Liver (tissue), 9 donors: Measurements from ENCODE around the gene GPR132. TPM values are rescaled to one million over a fixed set of nuclear protein-coding genes. Genes with fewer than 3 reads are reported as not detected.

Experiments
- DNase-seq: peaks from one replicate; pipeline ENCODE4 v3.0.0-alpha.2; 2017; ENCODE audit warnings: low spot score
- H3K27ac ChIP-seq, 2 donors: one replicate each; pipeline ENCODE4 v1.7.0; 2013; ENCODE audit warnings: inconsistent platforms in 2 of 2, low read length in 2 of 2, control low read depth in 1 of 2, low read depth in 1 of 2, mild to moderate bottlenecking in 1 of 2
- H3K27me3 ChIP-seq, 4 donors: one replicate each; pipeline versions ENCODE4 v1.6.1 to v1.7.0; 2013; ENCODE audit warnings: low read length in 3 of 4, inconsistent platforms in 1 of 4, mild to moderate bottlenecking in 1 of 4, moderate library complexity in 1 of 4; ENCODE audit not compliant: control insufficient read depth in 4 of 4, insufficient read depth in 4 of 4
- H3K36me3 ChIP-seq, 4 donors: one replicate each; pipeline versions ENCODE4 v1.6.1 to v1.7.0; 2013; ENCODE audit warnings: low read length in 3 of 4, mild to moderate bottlenecking in 3 of 4, low read depth in 1 of 4, moderate library complexity in 1 of 4; ENCODE audit not compliant: control insufficient read depth in 4 of 4, insufficient read depth in 3 of 4
- H3K4me1 ChIP-seq, 4 donors: one replicate each; pipeline versions ENCODE4 v1.6.1 to v1.7.0; 2013; ENCODE audit warnings: low read length in 3 of 4, mild to moderate bottlenecking in 3 of 4, moderate library complexity in 1 of 4; ENCODE audit not compliant: control insufficient read depth in 4 of 4, insufficient read depth in 4 of 4
- H3K4me3 ChIP-seq, 3 donors: one replicate each; pipeline versions ENCODE4 v1.6.1 to v1.7.0; 2013; ENCODE audit warnings: low read length in 3 of 3, control low read depth in 1 of 3, low read depth in 1 of 3, mild to moderate bottlenecking in 1 of 3
- H3K9ac ChIP-seq, 2 donors: one replicate each; pipeline ENCODE4 v1.7.0; 2013; ENCODE audit warnings: low read length in 2 of 2, mild to moderate bottlenecking in 2 of 2, moderate library complexity in 2 of 2, control low read depth in 1 of 2, low read depth in 1 of 2
- H3K9me3 ChIP-seq, 4 donors: one replicate each; pipeline versions ENCODE4 v1.6.1 to v1.7.0; 2013; ENCODE audit warnings: low read length in 3 of 4; ENCODE audit not compliant: control insufficient read depth in 4 of 4
- FOXA2 ChIP-seq: IDR thresholded peaks from 2 replicates; pipeline ENCODE4 v1.6.1; 2016; ENCODE audit warnings: antibody characterized with exemption
- GABPA ChIP-seq, 2 donors: IDR thresholded peaks in 1 of 2; conservative IDR thresholded peaks in 1 of 2; 2 replicates each; pipeline ENCODE4 v1.6.1; 2016; ENCODE audit warnings: antibody characterized with exemption in 2 of 2, mild to moderate bottlenecking in 1 of 2, moderate library complexity in 1 of 2
- HNF4A ChIP-seq, 2 donors: conservative IDR thresholded peaks; 2 replicates each; pipeline ENCODE4 v1.6.1; 2016; ENCODE audit warnings: antibody characterized with exemption in 2 of 2, mild to moderate bottlenecking in 2 of 2
- HNF4G ChIP-seq: IDR thresholded peaks from 2 replicates; pipeline ENCODE4 v1.6.1; 2016; ENCODE audit warnings: antibody characterized with exemption
- NR2F2 ChIP-seq: IDR thresholded peaks from 2 replicates; pipeline ENCODE4 v1.6.1; 2016; ENCODE audit warnings: antibody characterized with exemption
- RXRA ChIP-seq, 2 donors: IDR thresholded peaks; 2 replicates each; pipeline ENCODE4 v1.6.1; 2017 to 2018; ENCODE audit warnings: antibody characterized with exemption in 2 of 2, mild to moderate bottlenecking in 1 of 2
- SP1 ChIP-seq: IDR thresholded peaks from 2 replicates; pipeline ENCODE4 v1.6.1; 2018; ENCODE audit warnings: antibody characterized with exemption, mild to moderate bottlenecking
- TAF1 ChIP-seq: conservative IDR thresholded peaks from 2 replicates; pipeline ENCODE4 v1.6.1; 2016; ENCODE audit warnings: antibody characterized with exemption, mild to moderate bottlenecking
- WGBS: extraction: QIAGEN DNeasy Blood & Tissue Kit; methylation state at CpG from one replicate; pipeline ENCODE4 v1.1.7; 2013; 5-methylcytosine and 5-hydroxymethylcytosine counted together
- polyA plus RNA-seq, 2 donors: library from polyadenylated mRNA; stranded (reverse) in 1 of 2; unstranded in 1 of 2; fragments of 200-250 nt in 1 of 2; fragments of >200 nt in 1 of 2; fragmentation: Nextera tagmentation in 1 of 2; extraction: Ambion mirVana in 1 of 2; gene quantifications; one replicate each; pipeline versions ENCODE4 v1.2.1 to v1.2.3, GENCODE V29; 2013 to 2015
- total RNA-seq, 2 donors: library from RNA; depleted of rRNA; stranded (reverse); fragments of >200 nt; gene quantifications; one replicate each; pipeline ENCODE4 v1.2.3, GENCODE V29; 2014
- TF ChIP-seq, protein P1 (sequence below): IDR thresholded peaks from 2 replicates; pipeline ENCODE4 v1.6.1; 2016; ENCODE audit warnings: antibody characterized with exemption, mild to moderate bottlenecking
- TF ChIP-seq, protein P2 (sequence below): IDR thresholded peaks from 2 replicates; pipeline ENCODE4 v1.6.1; 2016; ENCODE audit warnings: antibody characterized with exemption
- TF ChIP-seq, protein P3 (sequence below): fragments of 150-350 bp; IDR thresholded peaks from 2 replicates; pipeline ENCODE4 v1.5.1; 2017; ENCODE audit warnings: improper control_type of control experiment, low read depth, low read length; ENCODE audit not compliant: missing input control
- donor health status: healthy.
- donor health status: healthy.
- donor health status: healthy.
- donor health status: healthy.
- donor health status: healthy.

Gene GPR132
- total and polyA plus RNA-seq, 4 donors = 0.32 to 1.2 (median 0.75) TPM

DNA sequence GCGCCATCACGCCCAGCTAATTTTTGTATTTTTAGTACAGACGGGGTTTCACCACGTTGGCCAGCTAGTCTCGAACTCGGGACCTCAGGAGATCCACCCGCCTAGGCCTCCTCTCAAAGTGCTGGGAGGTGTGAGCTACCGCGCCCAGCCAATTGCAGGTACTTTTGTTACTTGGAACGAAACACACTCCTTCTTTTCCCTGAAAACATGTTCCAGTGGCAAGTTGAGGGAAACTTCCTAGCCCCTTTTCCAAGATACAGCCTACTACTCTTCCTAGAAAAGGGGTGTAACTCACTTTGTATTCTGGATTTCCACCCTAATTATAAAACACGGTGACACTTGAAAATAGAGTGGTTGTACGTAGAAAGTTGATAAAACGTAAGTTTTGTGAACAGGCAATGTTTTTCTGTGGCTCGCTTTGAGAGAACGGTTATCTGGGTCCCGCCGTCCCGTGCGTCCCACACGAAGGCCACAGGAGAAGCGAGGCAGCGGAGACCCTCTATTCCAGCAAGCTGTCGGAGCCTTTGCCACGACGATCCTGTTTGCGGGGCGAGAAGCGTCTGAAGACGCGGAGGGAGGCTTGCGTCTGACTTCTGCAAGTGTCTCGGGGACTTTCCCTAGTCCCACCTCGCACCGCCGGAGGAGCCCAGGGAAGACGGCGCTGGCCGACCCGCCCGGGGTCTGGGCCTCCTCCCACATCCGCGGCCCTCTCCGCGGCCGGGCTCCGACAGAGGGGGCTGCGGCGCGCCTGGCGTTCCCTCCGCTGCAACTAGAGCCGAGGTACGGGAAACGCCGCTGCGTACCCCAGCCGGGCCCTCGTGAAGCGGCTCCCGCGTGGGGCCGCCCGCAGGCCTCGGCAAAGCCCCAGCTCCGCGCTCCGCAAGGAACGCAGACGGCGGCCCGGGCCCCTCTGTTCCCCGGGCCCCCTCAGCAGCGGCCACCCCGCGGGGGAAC, 45.1 kb downstream of the GPR132 start:
- no peaks in the 10 kb centered on the region for H3K9me3 ChIP-seq
- 14% methylated on average over 75 of the region's 75 CpGs for WGBS
- no peaks in the 10 kb centered on the region for H3K27me3 ChIP-seq
- H3K4me1 ChIP-seq = peaks cover 7 to 19% (median 14%) of the 10 kb centered on the region in 4 donors
- H3K36me3 ChIP-seq = no peaks in the 10 kb centered on the region
- peak; percentile 56 for DNase-seq
- H3K27ac ChIP-seq = peak overlapping the region; percentile 56 to 67
- TF ChIP-seq SP1 = no peak
- no peak for TF ChIP-seq NR2F2
- TF ChIP-seq, protein P1, sequence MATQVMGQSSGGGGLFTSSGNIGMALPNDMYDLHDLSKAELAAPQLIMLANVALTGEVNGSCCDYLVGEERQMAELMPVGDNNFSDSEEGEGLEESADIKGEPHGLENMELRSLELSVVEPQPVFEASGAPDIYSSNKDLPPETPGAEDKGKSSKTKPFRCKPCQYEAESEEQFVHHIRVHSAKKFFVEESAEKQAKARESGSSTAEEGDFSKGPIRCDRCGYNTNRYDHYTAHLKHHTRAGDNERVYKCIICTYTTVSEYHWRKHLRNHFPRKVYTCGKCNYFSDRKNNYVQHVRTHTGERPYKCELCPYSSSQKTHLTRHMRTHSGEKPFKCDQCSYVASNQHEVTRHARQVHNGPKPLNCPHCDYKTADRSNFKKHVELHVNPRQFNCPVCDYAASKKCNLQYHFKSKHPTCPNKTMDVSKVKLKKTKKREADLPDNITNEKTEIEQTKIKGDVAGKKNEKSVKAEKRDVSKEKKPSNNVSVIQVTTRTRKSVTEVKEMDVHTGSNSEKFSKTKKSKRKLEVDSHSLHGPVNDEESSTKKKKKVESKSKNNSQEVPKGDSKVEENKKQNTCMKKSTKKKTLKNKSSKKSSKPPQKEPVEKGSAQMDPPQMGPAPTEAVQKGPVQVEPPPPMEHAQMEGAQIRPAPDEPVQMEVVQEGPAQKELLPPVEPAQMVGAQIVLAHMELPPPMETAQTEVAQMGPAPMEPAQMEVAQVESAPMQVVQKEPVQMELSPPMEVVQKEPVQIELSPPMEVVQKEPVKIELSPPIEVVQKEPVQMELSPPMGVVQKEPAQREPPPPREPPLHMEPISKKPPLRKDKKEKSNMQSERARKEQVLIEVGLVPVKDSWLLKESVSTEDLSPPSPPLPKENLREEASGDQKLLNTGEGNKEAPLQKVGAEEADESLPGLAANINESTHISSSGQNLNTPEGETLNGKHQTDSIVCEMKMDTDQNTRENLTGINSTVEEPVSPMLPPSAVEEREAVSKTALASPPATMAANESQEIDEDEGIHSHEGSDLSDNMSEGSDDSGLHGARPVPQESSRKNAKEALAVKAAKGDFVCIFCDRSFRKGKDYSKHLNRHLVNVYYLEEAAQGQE = no peak
- no peak for TF ChIP-seq TAF1
- no peak for TF ChIP-seq HNF4A (conservative IDR thresholded peaks at IDR 0.05)
- TF ChIP-seq, protein P2, sequence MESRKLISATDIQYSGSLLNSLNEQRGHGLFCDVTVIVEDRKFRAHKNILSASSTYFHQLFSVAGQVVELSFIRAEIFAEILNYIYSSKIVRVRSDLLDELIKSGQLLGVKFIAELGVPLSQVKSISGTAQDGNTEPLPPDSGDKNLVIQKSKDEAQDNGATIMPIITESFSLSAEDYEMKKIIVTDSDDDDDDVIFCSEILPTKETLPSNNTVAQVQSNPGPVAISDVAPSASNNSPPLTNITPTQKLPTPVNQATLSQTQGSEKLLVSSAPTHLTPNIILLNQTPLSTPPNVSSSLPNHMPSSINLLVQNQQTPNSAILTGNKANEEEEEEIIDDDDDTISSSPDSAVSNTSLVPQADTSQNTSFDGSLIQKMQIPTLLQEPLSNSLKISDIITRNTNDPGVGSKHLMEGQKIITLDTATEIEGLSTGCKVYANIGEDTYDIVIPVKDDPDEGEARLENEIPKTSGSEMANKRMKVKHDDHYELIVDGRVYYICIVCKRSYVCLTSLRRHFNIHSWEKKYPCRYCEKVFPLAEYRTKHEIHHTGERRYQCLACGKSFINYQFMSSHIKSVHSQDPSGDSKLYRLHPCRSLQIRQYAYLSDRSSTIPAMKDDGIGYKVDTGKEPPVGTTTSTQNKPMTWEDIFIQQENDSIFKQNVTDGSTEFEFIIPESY = no peak
- TF ChIP-seq, protein P3, sequence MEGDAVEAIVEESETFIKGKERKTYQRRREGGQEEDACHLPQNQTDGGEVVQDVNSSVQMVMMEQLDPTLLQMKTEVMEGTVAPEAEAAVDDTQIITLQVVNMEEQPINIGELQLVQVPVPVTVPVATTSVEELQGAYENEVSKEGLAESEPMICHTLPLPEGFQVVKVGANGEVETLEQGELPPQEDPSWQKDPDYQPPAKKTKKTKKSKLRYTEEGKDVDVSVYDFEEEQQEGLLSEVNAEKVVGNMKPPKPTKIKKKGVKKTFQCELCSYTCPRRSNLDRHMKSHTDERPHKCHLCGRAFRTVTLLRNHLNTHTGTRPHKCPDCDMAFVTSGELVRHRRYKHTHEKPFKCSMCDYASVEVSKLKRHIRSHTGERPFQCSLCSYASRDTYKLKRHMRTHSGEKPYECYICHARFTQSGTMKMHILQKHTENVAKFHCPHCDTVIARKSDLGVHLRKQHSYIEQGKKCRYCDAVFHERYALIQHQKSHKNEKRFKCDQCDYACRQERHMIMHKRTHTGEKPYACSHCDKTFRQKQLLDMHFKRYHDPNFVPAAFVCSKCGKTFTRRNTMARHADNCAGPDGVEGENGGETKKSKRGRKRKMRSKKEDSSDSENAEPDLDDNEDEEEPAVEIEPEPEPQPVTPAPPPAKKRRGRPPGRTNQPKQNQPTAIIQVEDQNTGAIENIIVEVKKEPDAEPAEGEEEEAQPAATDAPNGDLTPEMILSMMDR = no peak
- TF ChIP-seq GABPA (IDR thresholded peaks at IDR 0.05 in 1 of 2, conservative IDR thresholded peaks at IDR 0.05 in 1 of 2) = no peak
- H3K9ac ChIP-seq = peak overlapping the region; percentile 43 to 85
- H3K4me3 ChIP-seq = peak overlapping the region; percentile 59 to 98 (median 77)

DNA sequence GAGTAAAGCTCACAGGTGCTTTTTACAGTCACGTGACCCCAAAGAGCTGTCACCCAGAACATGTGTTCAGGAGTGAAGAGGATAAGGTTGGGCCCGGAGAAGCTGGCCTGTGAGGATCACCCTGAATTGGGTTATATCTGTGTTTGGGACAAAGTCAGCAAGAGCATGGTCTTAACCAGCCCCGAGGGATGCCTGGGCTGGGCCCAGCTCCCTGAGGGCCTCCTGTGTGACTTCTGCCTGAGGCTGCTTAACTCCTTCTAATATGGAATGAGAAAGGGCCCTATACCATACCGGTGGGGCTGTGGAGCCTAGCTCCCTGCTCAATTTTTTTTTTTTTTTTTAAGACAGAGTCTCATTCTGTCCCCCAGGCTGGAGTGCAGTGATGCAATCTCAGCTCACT, 46.8 kb downstream of the GPR132 start:
- Histone ChIP-seq H3K27me3 (no peaks in the 10 kb centered on the region), H3K9ac (no peak overlapping the region), H3K27ac (no peak overlapping the region), H3K9me3 (no peaks in the 10 kb centered on the region), H3K36me3 (no peaks in the 10 kb centered on the region), H3K4me1 (peaks cover 7 to 19% (median 14%) of the 10 kb centered on the region in 4 donors), H3K4me3 (no peak overlapping the region)
- no peak for DNase-seq
- TF ChIP-seq RXRA (IDR thresholded peaks at IDR 0.05) (no peak), HNF4G (no peak), FOXA2 (no peak)
- 93% methylated on average over 4 of the region's 4 CpGs for WGBS
